Memory B cell (primary cell): ENCODE measurements around the gene TCP11X1.
"Not testable (repeated sequence)": the region's sequence is repeated elsewhere in the genome, so short reads cannot be mapped to it uniquely, and the experiment has no call there.

Source experiments
- ATAC-seq: fragments of 150-1000 bp; cut with Tn5 transposase; 2 replicates; pipeline ENCODE4 v1.10.0; 2021; ENCODE audit warnings: low read depth, mild to moderate bottlenecking, moderate library complexity
- DNase-seq, 2 donors: peaks; one replicate each; pipeline ENCODE4 v3.0.0; 2022; ENCODE audit warnings: low spot score in 2 of 2
- H3K27ac Mint-ChIP-seq: one replicate; pipeline ENCODE4 v1.8.0; 2022; ENCODE audit warnings: mild to moderate bottlenecking, moderate library complexity, mixed read lengths
- H3K27me3 Mint-ChIP-seq: one replicate; pipeline ENCODE4 v1.8.0; 2022; ENCODE audit warnings: mixed read lengths
- H3K36me3 Mint-ChIP-seq: one replicate; pipeline ENCODE4 v1.8.0; 2022; ENCODE audit warnings: mild to moderate bottlenecking, mixed read lengths
- H3K4me1 Mint-ChIP-seq: one replicate; pipeline ENCODE4 v1.8.0; 2022; ENCODE audit warnings: mixed read lengths
- H3K4me3 Mint-ChIP-seq: one replicate; pipeline ENCODE4 v1.8.0; 2022; ENCODE audit warnings: mild to moderate bottlenecking, moderate library complexity, mixed read lengths
- H3K9me3 Mint-ChIP-seq: one replicate; pipeline ENCODE4 v1.8.0; 2022; ENCODE audit warnings: mixed read lengths

TCP11X1 gene

DNA sequence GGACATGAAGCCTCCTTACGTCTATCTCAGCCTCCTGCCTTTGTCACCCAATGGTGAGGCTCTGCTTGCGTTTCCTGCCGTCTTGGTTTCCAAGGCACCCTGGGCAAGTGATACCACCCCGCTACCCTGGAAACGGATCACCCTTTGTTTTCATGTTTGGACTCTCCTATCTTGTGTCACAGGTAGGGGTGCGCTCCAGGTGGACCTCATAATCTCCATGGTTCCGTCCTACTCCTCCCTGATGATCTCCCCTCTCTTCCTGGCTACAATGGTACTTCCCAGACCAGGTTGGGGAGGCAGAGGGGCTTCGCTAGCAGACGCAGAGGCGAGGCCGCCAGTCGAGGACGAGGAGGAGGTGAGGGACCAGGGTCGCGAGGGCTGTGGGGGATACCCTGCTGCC lies at the start of gene TCP11X1:
TSS of gene TCP11X1 (plus strand) at position 316 of the 400 bp plus-strand sequence.
- DNase-seq, H3K27me3 Mint-ChIP-seq, H3K9me3 Mint-ChIP-seq, ATAC-seq, H3K4me1 Mint-ChIP-seq, H3K4me3 Mint-ChIP-seq, H3K27ac Mint-ChIP-seq, H3K36me3 Mint-ChIP-seq: not testable (repeated sequence)

DNA sequence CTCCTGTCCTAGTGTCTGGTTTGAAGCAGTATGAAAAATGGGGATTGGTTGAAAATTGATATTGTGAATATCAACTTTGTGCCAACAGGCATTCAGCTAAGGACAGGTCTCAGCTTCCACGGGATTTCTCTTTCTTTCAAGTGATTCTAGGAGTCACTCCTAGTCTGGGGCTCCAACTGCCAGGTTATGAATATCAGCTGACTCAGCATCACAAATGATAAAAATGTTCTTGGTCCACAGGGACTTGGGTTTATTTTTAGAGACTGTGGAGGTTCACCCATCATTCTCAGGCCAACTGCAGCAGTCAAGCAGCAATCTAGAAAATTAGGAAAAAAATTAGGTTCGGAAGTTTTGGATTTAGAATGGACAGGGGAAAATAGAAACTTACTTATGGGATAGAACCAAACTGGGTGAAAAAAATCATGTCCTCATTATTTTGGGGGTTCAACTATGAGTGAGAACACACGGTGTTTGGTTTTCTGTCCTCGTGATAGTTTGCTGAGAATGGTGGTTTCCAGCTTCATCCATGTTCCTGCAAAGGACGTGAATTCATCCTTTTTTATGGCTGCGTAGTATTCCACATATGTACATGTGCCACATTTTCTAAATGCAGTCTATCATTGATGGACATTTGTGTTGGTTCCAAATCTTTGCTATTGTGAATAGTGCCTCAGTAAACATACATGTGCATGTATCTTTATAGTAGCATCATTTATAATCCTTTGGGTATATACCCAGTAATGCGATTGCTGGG lies 29.0 kb upstream of the TCP11X1 start:
- H3K4me3 Mint-ChIP-seq, result no peak overlapping the region
- peaks cover 3% of the 10 kb centered on the region for H3K9me3 Mint-ChIP-seq
- H3K36me3 Mint-ChIP-seq, result no peaks in the 10 kb centered on the region
- H3K27ac Mint-ChIP-seq, result no peak overlapping the region
- H3K27me3 Mint-ChIP-seq, result no peaks in the 10 kb centered on the region
- no peaks in the 10 kb centered on the region for H3K4me1 Mint-ChIP-seq
- ATAC-seq (no peak), DNase-seq (no peak)

DNA sequence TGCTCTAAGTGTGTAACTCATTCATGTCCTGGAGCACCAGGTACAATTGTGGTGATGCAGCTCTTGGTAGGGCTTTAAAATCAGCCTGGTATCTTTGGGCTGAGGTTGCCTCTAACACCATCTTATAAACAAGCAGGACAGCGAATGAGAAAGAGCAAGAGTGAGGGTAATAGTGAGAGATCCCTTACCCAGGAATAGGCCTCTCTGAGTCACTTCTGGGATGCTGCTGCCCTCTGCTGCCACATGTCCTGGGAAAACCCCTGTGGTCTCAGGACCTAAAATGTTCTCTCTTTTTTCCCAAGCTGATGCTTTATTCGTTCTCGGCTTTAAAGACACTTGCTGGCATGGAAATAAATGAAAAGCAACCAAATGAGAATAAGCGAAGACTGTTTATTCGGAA lies 7.2 kb upstream of the TCP11X1 start:
- H3K4me1 Mint-ChIP-seq, DNase-seq, H3K36me3 Mint-ChIP-seq, ATAC-seq, H3K27me3 Mint-ChIP-seq, H3K27ac Mint-ChIP-seq, H3K4me3 Mint-ChIP-seq, H3K9me3 Mint-ChIP-seq: not testable (repeated sequence)

DNA sequence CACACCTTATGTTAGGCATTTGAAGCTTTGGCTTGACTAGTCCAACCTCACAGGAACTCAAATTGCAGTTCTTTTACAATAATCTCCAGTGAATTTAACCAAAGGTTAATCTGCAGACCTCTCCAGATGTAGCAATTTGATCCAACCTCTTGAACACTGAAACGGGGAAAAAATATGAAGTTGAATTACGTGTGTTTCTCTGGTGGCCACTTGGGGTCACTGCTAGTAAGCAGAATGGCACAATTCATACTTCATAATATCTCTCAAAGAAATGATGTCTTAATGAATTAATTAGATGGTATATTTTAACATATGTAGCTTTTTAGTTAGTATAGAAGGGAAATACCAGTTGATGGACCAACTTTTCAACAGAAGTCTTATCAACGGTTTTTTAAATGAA lies 1.4 kb downstream of the TCP11X1 start:
- not testable (repeated sequence) for H3K27me3 Mint-ChIP-seq, H3K4me3 Mint-ChIP-seq, H3K27ac Mint-ChIP-seq, H3K4me1 Mint-ChIP-seq, DNase-seq, H3K9me3 Mint-ChIP-seq, H3K36me3 Mint-ChIP-seq, ATAC-seq

DNA sequence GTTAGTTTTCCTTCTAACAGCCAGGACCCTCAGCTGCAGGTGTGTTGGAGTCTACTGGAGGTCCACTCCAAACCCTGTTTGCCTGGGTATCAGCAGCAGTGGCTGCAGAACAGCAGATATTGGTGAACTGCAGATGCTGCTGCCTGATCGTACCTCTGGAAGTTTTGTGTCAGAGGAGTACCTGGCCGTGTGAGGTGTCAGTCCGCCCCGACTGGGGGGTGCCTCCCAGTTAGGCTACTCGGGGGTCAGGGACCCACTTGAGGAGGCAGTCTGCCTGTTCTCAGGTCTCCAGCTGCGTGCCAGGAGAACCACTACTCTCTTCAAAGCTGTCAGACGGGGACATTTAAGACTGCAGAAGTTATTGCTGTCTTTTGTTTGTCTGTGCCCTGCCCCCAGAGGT lies 20.6 kb downstream of the TCP11X1 start:
- H3K27me3 Mint-ChIP-seq, H3K4me1 Mint-ChIP-seq, H3K27ac Mint-ChIP-seq, H3K9me3 Mint-ChIP-seq, H3K4me3 Mint-ChIP-seq, DNase-seq, H3K36me3 Mint-ChIP-seq, ATAC-seq: not testable (repeated sequence)

DNA sequence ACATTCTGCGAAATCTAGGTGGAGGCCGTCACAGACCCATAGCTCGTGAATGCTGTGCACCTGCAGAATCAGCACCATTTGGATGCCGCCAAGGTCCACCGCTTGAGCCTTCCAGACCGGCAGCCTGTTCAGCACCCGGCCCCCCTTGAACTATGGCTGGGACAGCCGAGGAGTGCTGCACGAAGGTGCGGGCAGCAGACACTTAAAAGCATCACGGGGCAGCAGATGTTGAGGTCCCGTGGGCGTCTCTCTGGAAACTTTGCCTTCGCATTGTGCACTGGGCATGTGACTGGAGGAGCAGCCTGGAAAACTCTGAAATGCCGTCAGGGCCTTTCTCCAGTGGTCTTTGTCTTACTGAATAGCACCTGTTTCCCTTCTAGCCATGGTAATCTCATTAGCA lies 25.2 kb downstream of the TCP11X1 start:
- DNase-seq, H3K27ac Mint-ChIP-seq, ATAC-seq, H3K27me3 Mint-ChIP-seq, H3K4me3 Mint-ChIP-seq, H3K36me3 Mint-ChIP-seq, H3K9me3 Mint-ChIP-seq, H3K4me1 Mint-ChIP-seq: not testable (repeated sequence)

DNA sequence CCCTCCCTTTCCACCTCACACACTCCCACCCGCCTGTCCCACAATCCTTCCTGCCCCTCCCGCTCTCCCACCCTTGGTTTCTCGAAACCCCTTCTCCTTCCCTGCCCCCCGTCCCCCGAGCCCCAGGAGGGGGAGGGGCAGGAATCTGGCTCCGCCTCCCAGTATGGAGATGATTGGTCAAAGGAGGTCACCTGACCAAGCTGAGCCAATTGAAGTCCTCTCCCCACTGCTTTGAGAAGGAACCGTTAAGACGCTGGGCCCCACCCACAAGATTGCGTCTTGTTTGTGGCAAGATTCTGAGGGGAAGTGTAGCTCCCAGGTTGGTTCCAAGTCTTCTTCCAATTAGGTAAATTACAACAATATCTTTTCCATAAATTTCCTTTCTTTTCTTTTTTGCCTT lies 31.8 kb downstream of the TCP11X1 start, which contains the start of gene NXF2:
TSS of gene NXF2 (plus strand) at position 275 of the 400 bp plus-strand sequence. CDS start 59,912 bp downstream, outside the sequence.
- not testable (repeated sequence) for ATAC-seq, H3K4me3 Mint-ChIP-seq, H3K36me3 Mint-ChIP-seq, H3K9me3 Mint-ChIP-seq, H3K27me3 Mint-ChIP-seq, H3K27ac Mint-ChIP-seq, H3K4me1 Mint-ChIP-seq, DNase-seq

DNA sequence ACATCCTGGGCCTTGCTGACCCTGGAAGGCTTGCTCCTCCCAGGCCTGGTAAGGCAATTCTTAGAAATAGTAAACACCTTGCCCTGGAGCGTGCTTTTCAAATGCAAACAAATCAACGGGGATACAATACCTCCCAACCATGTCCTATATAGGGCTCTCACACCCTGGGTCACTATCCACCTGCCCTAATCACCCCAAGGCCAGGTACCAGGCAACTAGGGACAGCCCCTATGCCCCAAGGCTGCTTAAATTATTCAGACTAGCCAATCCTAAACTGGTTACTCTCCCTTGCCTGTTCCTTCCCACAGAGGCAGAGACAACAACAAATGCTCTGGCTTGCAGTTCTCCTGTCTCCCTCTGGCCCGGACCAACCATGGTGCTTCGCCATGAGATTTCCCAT lies 57.1 kb downstream of the TCP11X1 start:
- ATAC-seq, result not testable (repeated sequence)

More for the DNA sequence above, 57.1 kb downstream of the TCP11X1 start:
- not testable (repeated sequence) for DNase-seq, H3K27ac Mint-ChIP-seq, H3K4me3 Mint-ChIP-seq, H3K27me3 Mint-ChIP-seq, H3K4me1 Mint-ChIP-seq, H3K9me3 Mint-ChIP-seq, H3K36me3 Mint-ChIP-seq
